ENCODE results near the gene RMND1.
"Not testable (repeated sequence)": the region's sequence is repeated elsewhere in the genome, so short reads cannot be mapped to it uniquely, and the experiment has no call there.

The RMND1 gene

DNA sequence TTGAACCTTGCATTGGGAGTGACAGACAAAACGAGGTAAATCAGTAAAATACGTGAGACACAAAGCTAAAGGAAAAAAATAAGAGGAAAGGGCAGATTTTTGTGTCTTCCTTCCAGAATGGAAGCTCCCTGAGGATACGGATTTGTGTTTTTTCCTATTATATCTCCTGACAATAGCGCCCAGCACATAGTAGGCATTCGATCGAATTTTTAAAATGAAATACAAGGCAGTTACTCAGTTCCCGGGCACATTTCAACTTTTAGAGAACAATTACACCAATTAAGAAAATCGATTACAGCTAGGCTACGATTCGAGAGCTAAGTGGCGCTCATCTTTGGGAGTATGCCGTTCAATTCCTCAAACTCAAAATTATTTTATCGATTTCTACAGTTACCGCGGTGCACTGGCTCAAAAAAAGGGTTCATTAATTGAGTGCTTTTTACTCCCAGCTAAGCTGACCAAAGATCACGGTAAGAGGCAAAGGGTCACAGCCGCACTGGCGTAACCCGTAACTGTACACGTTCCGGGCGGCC is 443 bp downstream of the RMND1 start:
- POLR2A ChIA-PET: interaction anchor here (0.7 to 1.9 kb wide), 8 partner anchors 10 to 61 kb away, joined by 3 to 11 read pairs (median 5); no protein-coding TSS in a partner anchor
- CTCF ChIA-PET: interaction anchor here (0.7 to 1.0 kb wide), 2 partner anchors 18 to 47 kb away, joined by 3 read pairs; no protein-coding TSS in a partner anchor
- no peak for TF ChIP-seq NFRKB (IDR thresholded peaks at IDR 0.05)
- no peak for TF ChIP-seq LEF1 (IDR thresholded peaks at IDR 0.05; ENCODE audit: borderline replicate concordance)
- no peak for TF ChIP-seq TARDBP (IDR thresholded peaks at IDR 0.05)
- no peak for TF ChIP-seq FOXK2 (IDR thresholded peaks at IDR 0.05)
- no peak for TF ChIP-seq SUZ12 (IDR thresholded peaks at IDR 0.05)
- TF ChIP-seq FOXA1 (IDR thresholded peaks at IDR 0.05): no peak
- TF ChIP-seq CTBP1 (IDR thresholded peaks at IDR 0.05; ENCODE audit: borderline replicate concordance): no peak
- no peak for DNase-seq (ENCODE audit: extremely low spot score)

GRCh38 chr6:151450928-151451327 is 998 bp downstream of the RMND1 start:
- ChIA-PET POLR2A (interaction anchor here (1.5 to 1.9 kb wide), 4 partner anchors 11 to 61 kb away, joined by 5 to 11 read pairs (median 6); no protein-coding TSS in a partner anchor), CTCF (interaction anchor here (0.7 to 1.0 kb wide), 2 partner anchors 18 to 46 kb away, joined by 3 read pairs; no protein-coding TSS in a partner anchor)
- DNase-seq (ENCODE audit: extremely low spot score): not testable (repeated sequence)
- peak; percentile 59; the same call in 1 of the 2 replicates for TF ChIP-seq ZNF384 (IDR thresholded peaks at IDR 0.05)

GRCh38 chr6:151448623-151449022 is 3.3 kb downstream of the RMND1 start:
- CTCF ChIA-PET: no interaction called here
- POLR2A ChIA-PET: no interaction called here
- TF ChIP-seq SP1 (IDR thresholded peaks at IDR 0.05): no peak
- TF ChIP-seq, protein P1, sequence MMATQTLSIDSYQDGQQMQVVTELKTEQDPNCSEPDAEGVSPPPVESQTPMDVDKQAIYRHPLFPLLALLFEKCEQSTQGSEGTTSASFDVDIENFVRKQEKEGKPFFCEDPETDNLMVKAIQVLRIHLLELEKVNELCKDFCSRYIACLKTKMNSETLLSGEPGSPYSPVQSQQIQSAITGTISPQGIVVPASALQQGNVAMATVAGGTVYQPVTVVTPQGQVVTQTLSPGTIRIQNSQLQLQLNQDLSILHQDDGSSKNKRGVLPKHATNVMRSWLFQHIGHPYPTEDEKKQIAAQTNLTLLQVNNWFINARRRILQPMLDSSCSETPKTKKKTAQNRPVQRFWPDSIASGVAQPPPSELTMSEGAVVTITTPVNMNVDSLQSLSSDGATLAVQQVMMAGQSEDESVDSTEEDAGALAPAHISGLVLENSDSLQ (IDR thresholded peaks at IDR 0.05): no peak
- no peak for TF ChIP-seq ELF4 (IDR thresholded peaks at IDR 0.05)
- no peak for TF ChIP-seq L3MBTL2 (conservative IDR thresholded peaks at IDR 0.05)
- no peak for TF ChIP-seq BHLHE40 (IDR thresholded peaks at IDR 0.05; ENCODE audit: borderline replicate concordance)
- no peak for TF ChIP-seq FOXM1 (IDR thresholded peaks at IDR 0.05; ENCODE audit: borderline replicate concordance)
- no peak for TF ChIP-seq SUZ12 (IDR thresholded peaks at IDR 0.05)
- TF ChIP-seq NFRKB (IDR thresholded peaks at IDR 0.05): no peak
- no peak for TF ChIP-seq FOXA1 (IDR thresholded peaks at IDR 0.05)
- TF ChIP-seq FOXK2 (IDR thresholded peaks at IDR 0.05): no peak
- TF ChIP-seq ARNT (IDR thresholded peaks at IDR 0.05): no peak
- TF ChIP-seq ZNF384 (IDR thresholded peaks at IDR 0.05): no peak
- no peak for TF ChIP-seq LEF1 (IDR thresholded peaks at IDR 0.05; ENCODE audit: borderline replicate concordance)
- no peak for TF ChIP-seq HDGF (IDR thresholded peaks at IDR 0.05; ENCODE audit: borderline replicate concordance)
- no peak for DNase-seq (ENCODE audit: extremely low spot score)

- POLR2A ChIA-PET: no interaction called here
- no peak for DNase-seq (ENCODE audit: extremely low spot score)
- CTCF ChIA-PET: no interaction called here
- TF ChIP-seq ZNF384 (IDR thresholded peaks at IDR 0.05) (no peak), CTBP1 (IDR thresholded peaks at IDR 0.05; ENCODE audit: borderline replicate concordance) (no peak), FOXA1 (IDR thresholded peaks at IDR 0.05) (no peak), BHLHE40 (IDR thresholded peaks at IDR 0.05; ENCODE audit: borderline replicate concordance) (no peak), SUZ12 (IDR thresholded peaks at IDR 0.05) (no peak)
- TF ChIP-seq, protein P1 (IDR thresholded peaks at IDR 0.05): no peak
Measured at GRCh38 chr6:151447237-151447636, 4.7 kb downstream of the RMND1 start.

DNA sequence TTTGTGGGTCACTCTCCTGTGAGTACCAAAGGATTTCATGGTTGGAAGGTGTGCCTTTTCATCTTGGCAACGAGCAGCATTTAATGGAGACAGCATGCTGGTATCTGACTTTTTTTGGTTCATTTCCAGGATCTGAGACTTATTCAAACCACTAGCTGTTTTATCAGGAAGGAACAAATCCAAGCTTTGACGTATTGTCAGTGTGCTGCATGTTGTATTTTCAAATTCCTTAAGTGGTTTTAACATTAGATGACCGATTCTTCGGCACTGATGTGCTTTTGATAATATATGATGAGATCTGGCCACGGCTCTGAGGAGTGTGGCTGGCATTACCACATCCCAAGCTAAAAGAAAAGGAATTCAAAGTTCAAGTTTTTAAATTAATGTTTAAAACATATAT is 6.4 kb downstream of the RMND1 start:
- no peak for DNase-seq (ENCODE audit: extremely low spot score)
- ChIA-PET POLR2A (no interaction called here), CTCF (no interaction called here)
- TF ChIP-seq SUZ12 (IDR thresholded peaks at IDR 0.05): no peak
- TF ChIP-seq TARDBP (IDR thresholded peaks at IDR 0.05): no peak
- TF ChIP-seq, protein P1 (IDR thresholded peaks at IDR 0.05): no peak
- no peak for TF ChIP-seq FOXK2 (IDR thresholded peaks at IDR 0.05)
- no peak for TF ChIP-seq L3MBTL2 (conservative IDR thresholded peaks at IDR 0.05)
- TF ChIP-seq LEF1 (IDR thresholded peaks at IDR 0.05; ENCODE audit: borderline replicate concordance): no peak
- no peak for TF ChIP-seq ELF4 (IDR thresholded peaks at IDR 0.05)
- TF ChIP-seq NFRKB (IDR thresholded peaks at IDR 0.05): no peak
- TF ChIP-seq FOXM1 (IDR thresholded peaks at IDR 0.05; ENCODE audit: borderline replicate concordance): no peak
- TF ChIP-seq CTBP1 (IDR thresholded peaks at IDR 0.05; ENCODE audit: borderline replicate concordance): no peak
- TF ChIP-seq BHLHE40 (IDR thresholded peaks at IDR 0.05; ENCODE audit: borderline replicate concordance): no peak
- no peak for TF ChIP-seq ARNT (IDR thresholded peaks at IDR 0.05)
- TF ChIP-seq HDGF (IDR thresholded peaks at IDR 0.05; ENCODE audit: borderline replicate concordance): no peak

DNA sequence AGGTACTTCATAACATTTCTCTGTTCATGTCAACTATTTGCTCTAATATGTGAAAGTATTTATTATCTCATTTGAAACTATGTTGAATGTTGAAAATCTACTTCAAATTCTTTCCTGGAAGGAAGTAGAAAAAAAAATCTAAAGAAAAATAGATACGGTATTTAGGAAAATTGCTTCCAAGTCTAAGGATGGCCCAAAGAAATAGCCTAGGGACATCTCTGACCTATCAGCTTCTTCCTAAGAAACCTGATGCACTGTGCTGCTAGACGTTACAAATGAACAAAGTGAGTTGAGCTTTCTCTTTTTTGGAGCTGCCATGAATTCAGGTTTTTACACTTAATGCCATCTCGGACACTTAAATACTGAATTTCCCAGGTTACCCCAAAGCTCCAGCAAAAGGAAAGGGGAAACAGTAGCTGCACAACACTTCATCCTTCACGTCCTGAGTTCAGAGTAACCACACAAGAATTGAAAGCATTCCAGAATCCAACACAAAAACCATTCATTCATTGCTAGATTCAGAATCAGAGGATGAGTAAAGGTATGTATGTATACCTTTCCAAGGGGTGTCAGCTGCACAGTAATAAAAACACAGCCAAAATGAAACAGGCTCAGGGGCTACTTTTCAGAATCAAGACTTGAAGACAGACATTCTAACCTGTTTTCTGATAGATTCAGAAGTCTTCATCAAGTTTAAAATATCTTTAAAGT is 7.9 kb downstream of the RMND1 start:
- POLR2A ChIA-PET: no interaction called here
- DNase-seq (ENCODE audit: extremely low spot score): no peak
- TF ChIP-seq FOXA1 (IDR thresholded peaks at IDR 0.05) (no peak), NFRKB (IDR thresholded peaks at IDR 0.05) (no peak), LEF1 (IDR thresholded peaks at IDR 0.05; ENCODE audit: borderline replicate concordance) (no peak), ARNT (IDR thresholded peaks at IDR 0.05) (no peak), SP1 (IDR thresholded peaks at IDR 0.05) (no peak), FOXK2 (IDR thresholded peaks at IDR 0.05) (no peak), ZNF384 (IDR thresholded peaks at IDR 0.05) (no peak), BHLHE40 (IDR thresholded peaks at IDR 0.05; ENCODE audit: borderline replicate concordance) (no peak)
- TF ChIP-seq, protein P1 (IDR thresholded peaks at IDR 0.05): no peak
- CTCF ChIA-PET: no interaction called here
